ENCODE data around the gene MED26.

- no peak for TF ChIP-seq POLR2A (IDR thresholded peaks at IDR 0.05; ENCODE audit: low read length)
- no peak for TF ChIP-seq GATA1 (IDR thresholded peaks at IDR 0.05; ENCODE audit: low read depth, low read length)
Measured at GRCh38 chr19:16525751-16526481, 102.1 kb downstream of the MED26 start.

Data from erythroblast (primary cell).